ENCODE measurements around the gene MAPK11.

MAPK11 gene

GRCh38 chr22:50301581-50301991, 31.4 kb upstream of the MAPK11 start:
- no peaks in the 10 kb centered on the region for H3K9me3 ChIP-seq (ENCODE audit: control insufficient read depth, insufficient read depth, low read length)
- no peak overlapping the region for H3K9ac ChIP-seq (ENCODE audit: low read depth, low read length)
- peaks cover 21% of the 10 kb centered on the region for H3K4me1 ChIP-seq (ENCODE audit: control insufficient read depth, insufficient read depth, low read length)
- no peak overlapping the region for H3K27ac ChIP-seq (ENCODE audit: low read depth, low read length)
- peaks cover 4% of the 10 kb centered on the region; the same call in 1 of the 2 replicates for H3K27me3 ChIP-seq (ENCODE audit: control insufficient read depth, insufficient read depth, low read length)
- no peaks in the 10 kb centered on the region for H3K36me3 ChIP-seq (ENCODE audit: control insufficient read depth, insufficient read depth, low read length)
- no peak overlapping the region for H3K4me3 ChIP-seq (ENCODE audit: low read depth, low read length)

- Histone ChIP-seq H3K27me3 (ENCODE audit: control insufficient read depth, insufficient read depth, low read length) (no peaks in the 10 kb centered on the region), H3K4me3 (ENCODE audit: low read depth, low read length) (peak overlapping the region; percentile 58; the same call in 1 of the 2 replicates), H3K36me3 (ENCODE audit: control insufficient read depth, insufficient read depth, low read length) (no peaks in the 10 kb centered on the region), H3K9me3 (ENCODE audit: control insufficient read depth, insufficient read depth, low read length) (no peaks in the 10 kb centered on the region), H3K4me1 (ENCODE audit: control insufficient read depth, insufficient read depth, low read length) (peaks cover 14% of the 10 kb centered on the region), H3K27ac (ENCODE audit: low read depth, low read length) (no peak overlapping the region), H3K9ac (ENCODE audit: low read depth, low read length) (no peak overlapping the region)
These were observed 30.6 kb upstream of the MAPK11 start for GRCh38 chr22:50300620-50301257.

GRCh38 chr22:50299785-50300619, 29.8 kb upstream of the MAPK11 start:
- Histone ChIP-seq H3K9ac (ENCODE audit: low read depth, low read length) (no peak overlapping the region; the same call in 1 of the 2 replicates), H3K36me3 (ENCODE audit: control insufficient read depth, insufficient read depth, low read length) (no peaks in the 10 kb centered on the region), H3K27me3 (ENCODE audit: control insufficient read depth, insufficient read depth, low read length) (no peaks in the 10 kb centered on the region), H3K4me1 (ENCODE audit: control insufficient read depth, insufficient read depth, low read length) (peaks cover 13% of the 10 kb centered on the region), H3K4me3 (ENCODE audit: low read depth, low read length) (peak overlapping the region; percentile 58), H3K9me3 (ENCODE audit: control insufficient read depth, insufficient read depth, low read length) (no peaks in the 10 kb centered on the region), H3K27ac (ENCODE audit: low read depth, low read length) (no peak overlapping the region)

- Histone ChIP-seq H3K4me1 (ENCODE audit: control insufficient read depth, insufficient read depth, low read length) (peaks cover 16% of the 10 kb centered on the region), H3K27ac (ENCODE audit: low read depth, low read length) (no peak overlapping the region), H3K27me3 (ENCODE audit: control insufficient read depth, insufficient read depth, low read length) (no peaks in the 10 kb centered on the region), H3K9me3 (ENCODE audit: control insufficient read depth, insufficient read depth, low read length) (no peaks in the 10 kb centered on the region), H3K9ac (ENCODE audit: low read depth, low read length) (no peak overlapping the region; the same call in 1 of the 2 replicates), H3K36me3 (ENCODE audit: control insufficient read depth, insufficient read depth, low read length) (no peaks in the 10 kb centered on the region), H3K4me3 (ENCODE audit: low read depth, low read length) (peak overlapping the region; percentile 58; the same call in 1 of the 2 replicates)
These were observed 29.0 kb upstream of the MAPK11 start for GRCh38 chr22:50298937-50299784.

GRCh38 chr22:50298266-50298637, 28.1 kb upstream of the MAPK11 start:
- H3K9me3 ChIP-seq (ENCODE audit: control insufficient read depth, insufficient read depth, low read length): no peaks in the 10 kb centered on the region
- H3K27me3 ChIP-seq (ENCODE audit: control insufficient read depth, insufficient read depth, low read length): no peaks in the 10 kb centered on the region
- no peaks in the 10 kb centered on the region for H3K36me3 ChIP-seq (ENCODE audit: control insufficient read depth, insufficient read depth, low read length)
- no peak overlapping the region for H3K27ac ChIP-seq (ENCODE audit: low read depth, low read length)
- H3K4me1 ChIP-seq (ENCODE audit: control insufficient read depth, insufficient read depth, low read length): peaks cover 16% of the 10 kb centered on the region
- no peak overlapping the region for H3K9ac ChIP-seq (ENCODE audit: low read depth, low read length)
- H3K4me3 ChIP-seq (ENCODE audit: low read depth, low read length): no peak overlapping the region

GRCh38 chr22:50297510-50298265, 27.5 kb upstream of the MAPK11 start:
- H3K9ac ChIP-seq (ENCODE audit: low read depth, low read length): no peak overlapping the region

GRCh38 chr22:50296658-50297490, 26.7 kb upstream of the MAPK11 start:
- peaks cover 23% of the 10 kb centered on the region for H3K4me1 ChIP-seq (ENCODE audit: control insufficient read depth, insufficient read depth, low read length)

More at GRCh38 chr22:50297510-50298265, 27.5 kb upstream of the MAPK11 start:
- Histone ChIP-seq H3K27ac (ENCODE audit: low read depth, low read length) (no peak overlapping the region), H3K27me3 (ENCODE audit: control insufficient read depth, insufficient read depth, low read length) (no peaks in the 10 kb centered on the region), H3K9me3 (ENCODE audit: control insufficient read depth, insufficient read depth, low read length) (no peaks in the 10 kb centered on the region), H3K4me3 (ENCODE audit: low read depth, low read length) (no peak overlapping the region), H3K4me1 (ENCODE audit: control insufficient read depth, insufficient read depth, low read length) (peaks cover 21% of the 10 kb centered on the region), H3K36me3 (ENCODE audit: control insufficient read depth, insufficient read depth, low read length) (no peaks in the 10 kb centered on the region)

GRCh38 chr22:50294319-50294656, 24.1 kb upstream of the MAPK11 start:
- H3K4me3 ChIP-seq (ENCODE audit: low read depth, low read length): no peak overlapping the region
- no peaks in the 10 kb centered on the region for H3K9me3 ChIP-seq (ENCODE audit: control insufficient read depth, insufficient read depth, low read length)
- H3K9ac ChIP-seq (ENCODE audit: low read depth, low read length): no peak overlapping the region
- H3K36me3 ChIP-seq (ENCODE audit: control insufficient read depth, insufficient read depth, low read length): peaks cover 19% of the 10 kb centered on the region
- no peaks in the 10 kb centered on the region for H3K27me3 ChIP-seq (ENCODE audit: control insufficient read depth, insufficient read depth, low read length)
- peaks cover 21% of the 10 kb centered on the region for H3K4me1 ChIP-seq (ENCODE audit: control insufficient read depth, insufficient read depth, low read length)
- H3K27ac ChIP-seq (ENCODE audit: low read depth, low read length): peak overlapping the region; percentile 89

More at GRCh38 chr22:50296658-50297490, 26.7 kb upstream of the MAPK11 start:
- Histone ChIP-seq H3K4me3 (ENCODE audit: low read depth, low read length) (no peak overlapping the region), H3K9ac (ENCODE audit: low read depth, low read length) (no peak overlapping the region), H3K27ac (ENCODE audit: low read depth, low read length) (no peak overlapping the region), H3K9me3 (ENCODE audit: control insufficient read depth, insufficient read depth, low read length) (no peaks in the 10 kb centered on the region), H3K36me3 (ENCODE audit: control insufficient read depth, insufficient read depth, low read length) (no peaks in the 10 kb centered on the region), H3K27me3 (ENCODE audit: control insufficient read depth, insufficient read depth, low read length) (no peaks in the 10 kb centered on the region)

GRCh38 chr22:50293441-50294318, 23.5 kb upstream of the MAPK11 start:
- Histone ChIP-seq H3K27me3 (ENCODE audit: control insufficient read depth, insufficient read depth, low read length) (no peaks in the 10 kb centered on the region), H3K4me1 (ENCODE audit: control insufficient read depth, insufficient read depth, low read length) (peaks cover 18% of the 10 kb centered on the region), H3K9ac (ENCODE audit: low read depth, low read length) (peak overlapping the region; percentile 45; the same call in 1 of the 2 replicates), H3K4me3 (ENCODE audit: low read depth, low read length) (0 out of 2 replicates have a peak overlapping the region, but pooled peaks have one; percentile 1), H3K9me3 (ENCODE audit: control insufficient read depth, insufficient read depth, low read length) (no peaks in the 10 kb centered on the region), H3K36me3 (ENCODE audit: control insufficient read depth, insufficient read depth, low read length) (peaks cover 25% of the 10 kb centered on the region), H3K27ac (ENCODE audit: low read depth, low read length) (peak overlapping the region; percentile 89)
